IMR-90 (cell line): ENCODE data around the gene RELL2. TPM values are rescaled to one million over a fixed set of nuclear protein-coding genes. Genes with fewer than 3 reads are reported as not detected.

Experiments used
- ATAC-seq: fragments of 200-7000 bp; cut with Tn5 transposase; 2 replicates; pipeline ENCODE4 v1.9.1; 2020; ENCODE audit warnings: low read depth, mild to moderate bottlenecking, moderate library complexity
- BruUV-seq: library from RNA; stranded (reverse); fragments of 400-500 nt; replicated peaks from 2 replicates; lab custom pipeline; 2021; lab: Mats Ljungman, UMichigan
- CTCF ChIA-PET: fragments of 300-600 bp; formaldehyde crosslinking; extraction: SDS; loops from one replicate; lab custom pipeline; 2021; ENCODE audit warnings: antibody characterized with exemption; lab: Yijun Ruan, JAX
- POLR2A ChIA-PET: fragments of 300-600 bp; sonication (Branson Sonifier 250); formaldehyde crosslinking; loops from one replicate; lab custom pipeline; 2022; ENCODE audit warnings: antibody characterized with exemption; ENCODE audit not compliant: unreplicated experiment; lab: Charles Lee
- DNase-seq: peaks from one replicate; pipeline ENCODE4 v3.0.0; 2013
- H2AFZ ChIP-seq: replicated peaks from 2 replicates; pipeline ENCODE3; 2013; ENCODE audit warnings: low read length, mild to moderate bottlenecking; ENCODE audit not compliant: poor library complexity
- H2AK5ac ChIP-seq: 2 replicates; pipeline ENCODE4 v1.6.1; 2013; ENCODE audit warnings: low read depth, low read length, inconsistent platforms
- H2AK9ac ChIP-seq: replicated peaks from 2 replicates; pipeline ENCODE3; 2013; ENCODE audit warnings: mild to moderate bottlenecking, low read depth, low read length, moderate library complexity; ENCODE audit not compliant: poor library complexity
- H2BK120ac ChIP-seq: 2 replicates; pipeline ENCODE4 v1.6.1; 2013; ENCODE audit warnings: low read depth, low read length, inconsistent platforms
- H2BK15ac ChIP-seq: 3 replicates; pipeline ENCODE4 v1.6.1; 2013; ENCODE audit warnings: low read depth, low read length, inconsistent platforms
- H2BK20ac ChIP-seq: 2 replicates; pipeline ENCODE4 v1.6.1; 2013; ENCODE audit warnings: low read depth, mild to moderate bottlenecking, inconsistent platforms, low read length, moderate library complexity
- H2BK5ac ChIP-seq: 2 replicates; pipeline ENCODE4 v1.6.1; 2013; ENCODE audit warnings: mild to moderate bottlenecking, low read depth, low read length, inconsistent platforms; ENCODE audit not compliant: poor library complexity, severe bottlenecking
- H3K14ac ChIP-seq: replicated peaks from 2 replicates; pipeline ENCODE4 v1.6.1; 2013; ENCODE audit warnings: low read depth, low read length, inconsistent platforms
- H3K18ac ChIP-seq: 2 replicates; pipeline ENCODE4 v1.6.1; 2013; ENCODE audit warnings: low read depth, low read length, control low read depth
- H3K23ac ChIP-seq: 2 replicates; pipeline ENCODE4 v1.6.1; 2013; ENCODE audit warnings: low read depth, low read length, inconsistent platforms
- H3K27ac ChIP-seq: 2 replicates; pipeline ENCODE4 v1.5.1; 2013; ENCODE audit warnings: mild to moderate bottlenecking, control low read depth, low read length; ENCODE audit not compliant: insufficient read depth
- H3K27me3 ChIP-seq: 2 replicates; pipeline ENCODE4 v1.6.1; 2013; ENCODE audit warnings: low read length; ENCODE audit not compliant: control insufficient read depth, insufficient read depth
- H3K36me3 ChIP-seq: 2 replicates; pipeline ENCODE4 v1.6.1; 2013; ENCODE audit warnings: low read length, mixed read lengths; ENCODE audit not compliant: control insufficient read depth, insufficient read depth
- H3K4ac ChIP-seq: 2 replicates; pipeline ENCODE4 v1.6.1; 2013; ENCODE audit warnings: low read depth, low read length, inconsistent platforms
- H3K4me1 ChIP-seq: 2 replicates; pipeline ENCODE4 v1.6.1; 2013; ENCODE audit warnings: low read length, mixed read lengths; ENCODE audit not compliant: control insufficient read depth, insufficient read depth
- H3K4me2 ChIP-seq: 2 replicates; pipeline ENCODE4 v1.6.1; 2013; ENCODE audit warnings: low read depth, mild to moderate bottlenecking, control low read depth, low read length, moderate library complexity
- H3K4me3 ChIP-seq: 2 replicates; pipeline ENCODE4 v1.5.1; 2013; ENCODE audit warnings: low read depth, mild to moderate bottlenecking, control low read depth, low read length, moderate library complexity; ENCODE audit not compliant: insufficient read depth
- H3K56ac ChIP-seq: 2 replicates; pipeline ENCODE4 v1.6.1; 2013; ENCODE audit warnings: low read length, inconsistent platforms; ENCODE audit not compliant: insufficient read depth; ENCODE audit errors: extremely low read depth
- H3K79me1 ChIP-seq, 2 experiments: 2 replicates each; pipeline ENCODE4 v1.6.1; 2013; ENCODE audit warnings: low read length in 2 of 2, inconsistent platforms in 1 of 2, low read depth in 1 of 2
- H3K9ac ChIP-seq: 2 replicates; pipeline ENCODE4 v1.6.1; 2013; ENCODE audit warnings: low read depth, low read length, control low read depth
- H3K9me1 ChIP-seq: 2 replicates; pipeline ENCODE4 v1.6.1; 2013; ENCODE audit warnings: low read length, inconsistent platforms; ENCODE audit not compliant: insufficient read depth
- H3K9me3 ChIP-seq: 2 replicates; pipeline ENCODE4 v1.6.1; 2013; ENCODE audit warnings: low read length; ENCODE audit not compliant: control insufficient read depth, insufficient read depth
- H4K20me1 ChIP-seq: 2 replicates; pipeline ENCODE4 v1.6.1; 2013; ENCODE audit warnings: low read length, inconsistent platforms; ENCODE audit not compliant: insufficient read depth
- H4K5ac ChIP-seq: 2 replicates; pipeline ENCODE4 v1.6.1; 2013; ENCODE audit warnings: mild to moderate bottlenecking, low read depth, low read length, control low read depth
- H4K8ac ChIP-seq, 2 experiments: 2 replicates each; pipeline ENCODE4 v1.6.1; 2013; ENCODE audit warnings: low read depth in 2 of 2, low read length in 2 of 2, control low read depth in 1 of 2, inconsistent platforms in 1 of 2
- H4K91ac ChIP-seq: 2 replicates; pipeline ENCODE4 v1.6.1; 2013; ENCODE audit warnings: low read depth, low read length, inconsistent platforms; ENCODE audit not compliant: insufficient read depth
- POLR2A ChIP-seq: IDR thresholded peaks from 2 replicates; pipeline ENCODE4 v1.6.1; 2012; ENCODE audit warnings: mild to moderate bottlenecking, low read depth, low read length
- RCOR1 ChIP-seq: IDR thresholded peaks from 2 replicates; pipeline ENCODE4 v1.6.1; 2012; ENCODE audit warnings: mild to moderate bottlenecking, low read length, improper control_type of control experiment; ENCODE audit not compliant: insufficient replicate concordance
- WGBS, 2 experiments: methylation state at CpG; one replicate each; pipeline versions ENCODE4 v1.1.5 to v1.1.7; 2013; ENCODE audit warnings: missing lambda C conversion rate in 2 of 2; ENCODE audit not compliant: insufficient read length in 1 of 2; ENCODE audit errors: extremely low coverage in 2 of 2; 5-methylcytosine and 5-hydroxymethylcytosine counted together
- dilution Hi-C: fragments of 300-500 bp; cut with HindIII; formaldehyde crosslinking; loops from one replicate; pipeline ENCODE4 v1.14.3; 2018; ENCODE audit warnings: low sequenced_read_pairs; ENCODE audit not compliant: unreplicated experiment
- in situ Hi-C: fragments of 300-500 bp; cut with MboI; formaldehyde crosslinking; loops from 3 replicates; pipeline ENCODE4 v1.14.3; 2019; ENCODE audit warnings: low sequenced_read_pairs, inconsistent platforms, mixed read lengths
- intact Hi-C: fragments of 100-400 bp; cut with micrococcal nuclease; formaldehyde crosslinking; loops from 2 replicates; pipeline ENCODE4 v1.10.0; 2022
- polyA plus RNA-seq, 3 experiments: library from polyadenylated mRNA; depleted of rRNA; stranded (reverse); fragments of >200 nt; gene quantifications; 2 replicates each; pipeline ENCODE4 v1.2.3, GENCODE V29; 2012; ENCODE audit warnings: low replicate concordance in 1 of 3
- total RNA-seq: library from RNA; depleted of rRNA; stranded (reverse); fragments of >200 nt; gene quantifications from 2 replicates; pipeline ENCODE4 v1.2.3, GENCODE V29; 2012

Gene RELL2
- total and polyA plus RNA-seq, 2 of the 4 experiments (the other 2 are of a cell fraction) = 2.2 to 7.6 TPM

DNA sequence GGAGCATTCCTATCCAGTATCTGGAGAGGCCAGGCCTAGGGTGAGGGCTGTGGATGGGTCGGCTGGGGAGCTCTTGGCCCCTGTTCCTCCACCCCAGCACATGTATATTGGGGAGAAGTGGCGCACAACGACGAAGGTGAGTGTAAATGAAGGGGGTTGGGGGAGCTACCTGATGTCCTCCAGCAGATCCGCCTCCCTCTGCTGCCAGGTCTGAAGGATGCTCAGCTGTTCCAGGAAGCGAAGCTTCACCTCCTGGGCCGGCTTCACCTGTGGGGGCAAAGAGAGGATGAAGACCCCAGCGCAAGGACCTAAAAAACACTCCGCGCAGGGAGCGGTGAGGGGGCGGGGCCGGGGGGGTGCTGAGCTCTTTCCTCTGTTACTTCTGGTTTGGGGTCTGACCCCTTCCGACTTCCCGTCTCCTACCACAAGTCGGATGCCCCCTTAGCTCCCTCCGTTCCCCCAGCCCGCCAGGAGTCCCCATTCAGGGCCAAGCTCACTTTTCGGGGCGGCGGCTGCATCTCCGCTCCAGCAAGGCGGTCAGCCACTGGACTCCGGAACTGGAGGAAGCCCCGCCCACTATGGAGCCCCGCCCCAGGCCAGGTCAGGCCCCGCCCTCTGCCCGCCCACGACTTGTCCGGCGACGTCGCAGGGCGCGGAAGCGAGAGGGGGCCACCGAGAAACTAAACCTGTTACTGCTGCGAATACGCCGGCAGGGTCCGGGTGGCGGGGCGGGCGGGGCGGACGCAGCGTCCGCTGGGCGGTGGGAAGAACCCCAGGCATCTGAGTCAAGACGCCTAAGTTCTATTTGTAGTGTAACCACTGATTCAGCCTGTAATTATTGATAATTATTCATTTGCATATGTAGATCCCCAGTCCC lies 14.3 kb downstream of the RELL2 start, which contains the start of gene FCHSD1:
TSS of gene FCHSD1 (minus strand) at position 568 of the 877 bp plus-strand sequence. CDS start at position 518, 50 bp downstream.
- H3K4ac ChIP-seq = peak within 1 kb of the TSS; percentile 73
- H3K79me1 ChIP-seq = peaks cover 10 to 17% of the 10 kb centered on the region in 2 experiments
- peaks cover 30% of the 10 kb centered on the region for H3K36me3 ChIP-seq
- H4K8ac ChIP-seq = peak within 1 kb of the TSS; percentile 84 to 98; a peak in 3 of 4 replicates
- H3K23ac ChIP-seq = peak within 1 kb of the TSS; percentile 18; the same call in 1 of the 2 replicates
- H4K5ac ChIP-seq = peak within 1 kb of the TSS; percentile 87
- DNase-seq (peak; percentile 75), ATAC-seq (peak; percentile 96)
- peak within 1 kb of the TSS; percentile 95 for H3K4me2 ChIP-seq
- in situ Hi-C loops = no loop called here
- dilution Hi-C loops = no loop called here
- intact Hi-C loops = no loop called here
- peak within 1 kb of the TSS; percentile 92 for H2AK5ac ChIP-seq
- no TSS peak for BruUV-seq
- H4K91ac ChIP-seq = peak within 1 kb of the TSS; percentile 31
- H2AFZ ChIP-seq = peak within 1 kb of the TSS; percentile 93
- ChIA-PET CTCF (no interaction called here), POLR2A (interaction anchor here (0.6 kb wide), 1 partner anchor 32 kb away, joined by 6 read pairs; the partner anchor contains the start of gene DIAPH1)
- 0 out of 2 replicates have a peak within 1 kb of the TSS, but pooled peaks have one; percentile 1 for H2BK120ac ChIP-seq
- TF ChIP-seq RCOR1 (no peak), POLR2A (peak; percentile 62)
- peak within 1 kb of the TSS; percentile 60; the same call in 1 of the 2 replicates for H3K27ac ChIP-seq
- no peaks in the 10 kb centered on the region; the same call in 1 of the 2 replicates for H3K9me1 ChIP-seq
- H2BK15ac ChIP-seq = peak within 1 kb of the TSS; percentile 36; the same call in 1 of the 3 replicates
- WGBS, 2 experiments = 1% methylated on average over 21 of the region's 50 CpGs; no CpG with 5 or more reads in 1 of the 2 experiments
- H3K4me1 ChIP-seq = peaks cover 13% of the 10 kb centered on the region; the same call in 1 of the 2 replicates
- no peak within 1 kb of the TSS for H2BK20ac ChIP-seq
- no peaks in the 10 kb centered on the region for H3K27me3 ChIP-seq
- H2BK5ac ChIP-seq = peak within 1 kb of the TSS; percentile 37
- H3K18ac ChIP-seq = peak within 1 kb of the TSS; percentile 40
- H3K9me3 ChIP-seq = no peaks in the 10 kb centered on the region
- H3K4me3 ChIP-seq = peak within 1 kb of the TSS; percentile 78
- H3K9ac ChIP-seq = peak within 1 kb of the TSS; percentile 93
- H3K14ac ChIP-seq = peak within 1 kb of the TSS; percentile 71
- peaks cover 3% of the 10 kb centered on the region; the same call in 1 of the 2 replicates for H4K20me1 ChIP-seq
- peak within 1 kb of the TSS; percentile 91 for H2AK9ac ChIP-seq
- no peak within 1 kb of the TSS for H3K56ac ChIP-seq
